ENCODE data around the gene GTPBP4. TPM values are rescaled to one million over a fixed set of nuclear protein-coding genes. Genes with fewer than 3 reads are reported as not detected.

The GTPBP4 gene
- total RNA-seq, 1 experiment from 2014 or later, result 97.4 TPM

DNA sequence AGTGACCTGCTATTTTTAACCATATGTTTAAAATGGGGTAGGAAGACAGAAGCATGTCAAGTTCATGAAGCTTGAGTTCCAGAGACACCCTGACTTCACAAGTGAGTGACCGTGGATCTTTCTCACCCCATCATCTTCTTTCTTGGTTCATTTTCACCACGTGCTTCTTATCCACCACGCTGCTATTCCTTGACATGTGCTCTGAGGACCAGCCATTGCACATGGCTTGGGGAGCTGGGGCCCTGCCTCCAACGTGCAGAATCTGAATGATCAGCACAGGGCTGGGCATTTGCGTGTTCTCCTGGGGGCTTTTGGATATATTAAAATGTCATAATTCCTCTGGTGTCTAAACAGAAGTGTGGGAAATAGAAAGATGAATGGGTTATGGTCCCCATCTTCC is 25.0 kb upstream of the GTPBP4 start:
- no peak overlapping the region for H3K27ac Mint-ChIP-seq

DNA sequence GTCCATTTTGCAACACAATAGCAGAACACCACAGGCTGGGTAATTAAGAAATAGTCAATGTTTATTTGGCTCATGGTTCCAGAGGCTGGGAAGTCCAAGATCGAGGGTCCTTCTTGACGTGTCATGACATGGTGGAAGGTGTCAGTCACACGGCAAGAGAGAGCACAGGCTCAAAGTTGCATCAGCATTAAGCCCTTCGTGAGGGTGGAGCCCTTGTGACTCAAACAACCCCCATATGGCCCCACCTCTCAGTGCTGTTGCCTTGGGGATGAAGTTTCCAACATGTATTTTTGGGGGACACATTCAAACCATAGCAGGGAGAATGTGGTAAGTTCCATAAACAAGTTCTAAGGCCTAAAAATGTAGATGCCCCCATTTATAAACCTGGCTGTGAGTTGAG is 24.6 kb upstream of the GTPBP4 start:
- TF ChIP-seq ZNF317 (CRISPR knock-in tag; IDR thresholded peaks at IDR 0.05; ENCODE audit: borderline replicate concordance, low read depth) (no peak), GABPB1 (CRISPR knock-in tag; IDR thresholded peaks at IDR 0.05) (0 out of 2 replicates have a peak, but pooled peaks have one; percentile 46)
- Mint-ChIP-seq H3K27me3 (ENCODE audit: low read depth) (peaks cover 12% of the 10 kb centered on the region), H3K36me3 (no peaks in the 10 kb centered on the region), H3K4me3 (no peak overlapping the region), H3K9me3 (peaks cover 10% of the 10 kb centered on the region), H3K27ac (no peak overlapping the region), H3K4me1 (no peaks in the 10 kb centered on the region)
- POLR2A ChIA-PET, result no interaction called here
- ATAC-seq (no peak), DNase-seq (ENCODE audit: low spot score) (no peak)
- CTCF ChIA-PET, result no interaction called here

More for the DNA sequence above, 25.0 kb upstream of the GTPBP4 start:
- Mint-ChIP-seq H3K4me3 (no peak overlapping the region), H3K27me3 (ENCODE audit: low read depth) (peaks cover 14% of the 10 kb centered on the region), H3K36me3 (no peaks in the 10 kb centered on the region), H3K9me3 (peaks cover 10% of the 10 kb centered on the region), H3K4me1 (no peaks in the 10 kb centered on the region)
- DNase-seq (ENCODE audit: low spot score), result no peak
- no peak for ATAC-seq
- CTCF ChIA-PET, result no interaction called here
- POLR2A ChIA-PET, result no interaction called here
- TF ChIP-seq RELA (CRISPR knock-in tag; IDR thresholded peaks at IDR 0.05; ENCODE audit: borderline replicate concordance), result no peak
- TF ChIP-seq, protein P1, sequence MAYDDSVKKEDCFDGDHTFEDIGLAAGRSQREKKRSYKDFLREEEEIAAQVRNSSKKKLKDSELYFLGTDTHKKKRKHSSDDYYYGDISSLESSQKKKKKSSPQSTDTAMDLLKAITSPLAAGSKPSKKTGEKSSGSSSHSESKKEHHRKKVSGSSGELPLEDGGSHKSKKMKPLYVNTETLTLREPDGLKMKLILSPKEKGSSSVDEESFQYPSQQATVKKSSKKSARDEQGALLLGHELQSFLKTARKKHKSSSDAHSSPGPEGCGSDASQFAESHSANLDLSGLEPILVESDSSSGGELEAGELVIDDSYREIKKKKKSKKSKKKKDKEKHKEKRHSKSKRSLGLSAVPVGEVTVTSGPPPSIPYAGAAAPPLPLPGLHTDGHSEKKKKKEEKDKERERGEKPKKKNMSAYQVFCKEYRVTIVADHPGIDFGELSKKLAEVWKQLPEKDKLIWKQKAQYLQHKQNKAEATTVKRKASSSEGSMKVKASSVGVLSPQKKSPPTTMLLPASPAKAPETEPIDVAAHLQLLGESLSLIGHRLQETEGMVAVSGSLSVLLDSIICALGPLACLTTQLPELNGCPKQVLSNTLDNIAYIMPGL (CRISPR knock-in tag; IDR thresholded peaks at IDR 0.05), result no peak
- no peak for TF ChIP-seq TEAD1 (CRISPR knock-in tag; IDR thresholded peaks at IDR 0.05)
- TF ChIP-seq, protein P2, sequence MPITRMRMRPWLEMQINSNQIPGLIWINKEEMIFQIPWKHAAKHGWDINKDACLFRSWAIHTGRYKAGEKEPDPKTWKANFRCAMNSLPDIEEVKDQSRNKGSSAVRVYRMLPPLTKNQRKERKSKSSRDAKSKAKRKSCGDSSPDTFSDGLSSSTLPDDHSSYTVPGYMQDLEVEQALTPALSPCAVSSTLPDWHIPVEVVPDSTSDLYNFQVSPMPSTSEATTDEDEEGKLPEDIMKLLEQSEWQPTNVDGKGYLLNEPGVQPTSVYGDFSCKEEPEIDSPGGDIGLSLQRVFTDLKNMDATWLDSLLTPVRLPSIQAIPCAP (CRISPR knock-in tag; IDR thresholded peaks at IDR 0.05), result no peak
- no peak for TF ChIP-seq ETV6 (CRISPR knock-in tag; IDR thresholded peaks at IDR 0.05)
- no peak for TF ChIP-seq NR1H2 (CRISPR knock-in tag; IDR thresholded peaks at IDR 0.05)
- TF ChIP-seq ZNF121 (CRISPR knock-in tag; IDR thresholded peaks at IDR 0.05), result no peak
- TF ChIP-seq, protein P3, sequence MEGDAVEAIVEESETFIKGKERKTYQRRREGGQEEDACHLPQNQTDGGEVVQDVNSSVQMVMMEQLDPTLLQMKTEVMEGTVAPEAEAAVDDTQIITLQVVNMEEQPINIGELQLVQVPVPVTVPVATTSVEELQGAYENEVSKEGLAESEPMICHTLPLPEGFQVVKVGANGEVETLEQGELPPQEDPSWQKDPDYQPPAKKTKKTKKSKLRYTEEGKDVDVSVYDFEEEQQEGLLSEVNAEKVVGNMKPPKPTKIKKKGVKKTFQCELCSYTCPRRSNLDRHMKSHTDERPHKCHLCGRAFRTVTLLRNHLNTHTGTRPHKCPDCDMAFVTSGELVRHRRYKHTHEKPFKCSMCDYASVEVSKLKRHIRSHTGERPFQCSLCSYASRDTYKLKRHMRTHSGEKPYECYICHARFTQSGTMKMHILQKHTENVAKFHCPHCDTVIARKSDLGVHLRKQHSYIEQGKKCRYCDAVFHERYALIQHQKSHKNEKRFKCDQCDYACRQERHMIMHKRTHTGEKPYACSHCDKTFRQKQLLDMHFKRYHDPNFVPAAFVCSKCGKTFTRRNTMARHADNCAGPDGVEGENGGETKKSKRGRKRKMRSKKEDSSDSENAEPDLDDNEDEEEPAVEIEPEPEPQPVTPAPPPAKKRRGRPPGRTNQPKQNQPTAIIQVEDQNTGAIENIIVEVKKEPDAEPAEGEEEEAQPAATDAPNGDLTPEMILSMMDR (IDR thresholded peaks at IDR 0.05), result no peak
- TF ChIP-seq JAZF1 (CRISPR knock-in tag; IDR thresholded peaks at IDR 0.05), result no peak
- no peak for TF ChIP-seq ATF1 (CRISPR knock-in tag; IDR thresholded peaks at IDR 0.05)
- TF ChIP-seq, protein P4, sequence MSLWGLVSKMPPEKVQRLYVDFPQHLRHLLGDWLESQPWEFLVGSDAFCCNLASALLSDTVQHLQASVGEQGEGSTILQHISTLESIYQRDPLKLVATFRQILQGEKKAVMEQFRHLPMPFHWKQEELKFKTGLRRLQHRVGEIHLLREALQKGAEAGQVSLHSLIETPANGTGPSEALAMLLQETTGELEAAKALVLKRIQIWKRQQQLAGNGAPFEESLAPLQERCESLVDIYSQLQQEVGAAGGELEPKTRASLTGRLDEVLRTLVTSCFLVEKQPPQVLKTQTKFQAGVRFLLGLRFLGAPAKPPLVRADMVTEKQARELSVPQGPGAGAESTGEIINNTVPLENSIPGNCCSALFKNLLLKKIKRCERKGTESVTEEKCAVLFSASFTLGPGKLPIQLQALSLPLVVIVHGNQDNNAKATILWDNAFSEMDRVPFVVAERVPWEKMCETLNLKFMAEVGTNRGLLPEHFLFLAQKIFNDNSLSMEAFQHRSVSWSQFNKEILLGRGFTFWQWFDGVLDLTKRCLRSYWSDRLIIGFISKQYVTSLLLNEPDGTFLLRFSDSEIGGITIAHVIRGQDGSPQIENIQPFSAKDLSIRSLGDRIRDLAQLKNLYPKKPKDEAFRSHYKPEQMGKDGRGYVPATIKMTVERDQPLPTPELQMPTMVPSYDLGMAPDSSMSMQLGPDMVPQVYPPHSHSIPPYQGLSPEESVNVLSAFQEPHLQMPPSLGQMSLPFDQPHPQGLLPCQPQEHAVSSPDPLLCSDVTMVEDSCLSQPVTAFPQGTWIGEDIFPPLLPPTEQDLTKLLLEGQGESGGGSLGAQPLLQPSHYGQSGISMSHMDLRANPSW (CRISPR knock-in tag; conservative IDR thresholded peaks at IDR 0.05; ENCODE audit: low read depth), result no peak
- no peak for TF ChIP-seq GRHL2 (CRISPR knock-in tag; IDR thresholded peaks at IDR 0.05; ENCODE audit: insufficient replicate concordance, severe bottlenecking)
- TF ChIP-seq SMAD3 (CRISPR knock-in tag; IDR thresholded peaks at IDR 0.05; ENCODE audit: borderline replicate concordance), result no peak
- TF ChIP-seq, protein P5, sequence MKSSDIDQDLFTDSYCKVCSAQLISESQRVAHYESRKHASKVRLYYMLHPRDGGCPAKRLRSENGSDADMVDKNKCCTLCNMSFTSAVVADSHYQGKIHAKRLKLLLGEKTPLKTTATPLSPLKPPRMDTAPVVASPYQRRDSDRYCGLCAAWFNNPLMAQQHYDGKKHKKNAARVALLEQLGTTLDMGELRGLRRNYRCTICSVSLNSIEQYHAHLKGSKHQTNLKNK (CRISPR knock-in tag; IDR thresholded peaks at IDR 0.05), result no peak
- no peak for TF ChIP-seq ZNF671 (CRISPR knock-in tag; IDR thresholded peaks at IDR 0.05)
- TF ChIP-seq GTF2I (CRISPR knock-in tag; conservative IDR thresholded peaks at IDR 0.05), result no peak
- no peak for TF ChIP-seq NFYB (CRISPR knock-in tag; conservative IDR thresholded peaks at IDR 0.05; ENCODE audit: low read depth)
- TF ChIP-seq, protein P6, sequence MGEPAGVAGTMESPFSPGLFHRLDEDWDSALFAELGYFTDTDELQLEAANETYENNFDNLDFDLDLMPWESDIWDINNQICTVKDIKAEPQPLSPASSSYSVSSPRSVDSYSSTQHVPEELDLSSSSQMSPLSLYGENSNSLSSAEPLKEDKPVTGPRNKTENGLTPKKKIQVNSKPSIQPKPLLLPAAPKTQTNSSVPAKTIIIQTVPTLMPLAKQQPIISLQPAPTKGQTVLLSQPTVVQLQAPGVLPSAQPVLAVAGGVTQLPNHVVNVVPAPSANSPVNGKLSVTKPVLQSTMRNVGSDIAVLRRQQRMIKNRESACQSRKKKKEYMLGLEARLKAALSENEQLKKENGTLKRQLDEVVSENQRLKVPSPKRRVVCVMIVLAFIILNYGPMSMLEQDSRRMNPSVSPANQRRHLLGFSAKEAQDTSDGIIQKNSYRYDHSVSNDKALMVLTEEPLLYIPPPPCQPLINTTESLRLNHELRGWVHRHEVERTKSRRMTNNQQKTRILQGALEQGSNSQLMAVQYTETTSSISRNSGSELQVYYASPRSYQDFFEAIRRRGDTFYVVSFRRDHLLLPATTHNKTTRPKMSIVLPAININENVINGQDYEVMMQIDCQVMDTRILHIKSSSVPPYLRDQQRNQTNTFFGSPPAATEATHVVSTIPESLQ (CRISPR knock-in tag; IDR thresholded peaks at IDR 0.05), result no peak

Measured in WTC11 (cell line).